Psoas muscle (tissue), 8 donors: ENCODE measurements around the gene RHO. TPM values are rescaled to one million over a fixed set of nuclear protein-coding genes. Genes with fewer than 3 reads are reported as not detected.

Experiments
- ATAC-seq, 4 donors: fragments of 200-7000 bp; cut with Tn5 transposase; one replicate each; pipeline ENCODE4 v1.9.1; 2020; ENCODE audit warnings: moderate library complexity in 3 of 4, mild to moderate bottlenecking in 2 of 4
- DNase-seq, 2 donors: peaks; one replicate each; pipeline ENCODE4 v3.0.0-alpha.2; 2020
- H3K27ac ChIP-seq: fragments of 200-600 bp; one replicate; pipeline ENCODE4 v1.8.0; 2022
- H3K27me3 ChIP-seq, 3 donors: fragments of 200-600 bp in 1 of 3; one replicate each; pipeline versions ENCODE4 v1.6.1 to v1.8.0; 2013 to 2022; ENCODE audit warnings: low read length in 2 of 3, mild to moderate bottlenecking in 2 of 3, moderate library complexity in 1 of 3; ENCODE audit not compliant: insufficient read depth in 3 of 3
- H3K36me3 ChIP-seq, 2 donors: fragments of 200-600 bp in 1 of 2; one replicate each; pipeline versions ENCODE4 v1.6.1 to v1.8.0; 2013 to 2022; ENCODE audit warnings: low read depth in 1 of 2, mild to moderate bottlenecking in 1 of 2, moderate library complexity in 1 of 2; ENCODE audit not compliant: insufficient read depth in 1 of 2
- H3K4me1 ChIP-seq: fragments of 200-600 bp; one replicate; pipeline ENCODE4 v1.8.0; 2022
- H3K4me3 ChIP-seq: fragments of 200-600 bp; one replicate; pipeline ENCODE4 v1.8.0; 2022; ENCODE audit warnings: mild to moderate bottlenecking
- H3K9me3 ChIP-seq: fragments of 200-600 bp; one replicate; pipeline ENCODE4 v1.8.0; 2022
- CTCF ChIP-seq: fragments of 200-600 bp; IDR thresholded peaks from one replicate; pipeline ENCODE4 v1.8.0; 2022; ENCODE audit warnings: antibody characterized with exemption
- WGBS, 3 donors: extraction: QIAGEN DNeasy Blood & Tissue Kit; methylation state at CpG; one replicate each; pipeline versions ENCODE4 v1.1.6 to v1.1.7; 2013; 5-methylcytosine and 5-hydroxymethylcytosine counted together
- intact Hi-C, 2 donors: fragments of 100-400 bp; cut with DNase I; formaldehyde crosslinking; loops; one replicate each; pipeline versions ENCODE4 v1.11.0 to v1.14.2; 2022
- polyA plus RNA-seq, 3 donors: library from polyadenylated mRNA; stranded (reverse); fragments of 200-250 nt; gene quantifications; one replicate each; pipeline ENCODE4 v1.2.3, GENCODE V29; 2013
- total RNA-seq, 4 donors: library from RNA; stranded (reverse); fragmentation: NEBNext Ultra II Directional in 2 of 4; extraction: Animal tissue kit (Norgen Biotek cat#: 25700) in 2 of 4; gene quantifications; one replicate each; pipeline versions ENCODE4 v1.2.1 to v1.2.4, GENCODE V29; 2021 to 2023
- donor health status: healthy with polysubstance abuse.
- donor health status: DM: no; HTN: no; CAD: no; lungs with moderate emphysema.
- donor health status: Bipolar disorder and iron deficiency.
- donor health status: healthy.
- donor health status: DM: yes; HTN: yes; CAD: no.
- donor health status: DM: no; HTN: no; CAD: no.
- donor health status: DM: no; HTN: no; CAD: no.
- donor health status: DM: yes; HTN: yes; CAD: no.

Gene RHO
- total and polyA plus RNA-seq, 7 donors: 0.01 TPM; not detected in 6

DNA sequence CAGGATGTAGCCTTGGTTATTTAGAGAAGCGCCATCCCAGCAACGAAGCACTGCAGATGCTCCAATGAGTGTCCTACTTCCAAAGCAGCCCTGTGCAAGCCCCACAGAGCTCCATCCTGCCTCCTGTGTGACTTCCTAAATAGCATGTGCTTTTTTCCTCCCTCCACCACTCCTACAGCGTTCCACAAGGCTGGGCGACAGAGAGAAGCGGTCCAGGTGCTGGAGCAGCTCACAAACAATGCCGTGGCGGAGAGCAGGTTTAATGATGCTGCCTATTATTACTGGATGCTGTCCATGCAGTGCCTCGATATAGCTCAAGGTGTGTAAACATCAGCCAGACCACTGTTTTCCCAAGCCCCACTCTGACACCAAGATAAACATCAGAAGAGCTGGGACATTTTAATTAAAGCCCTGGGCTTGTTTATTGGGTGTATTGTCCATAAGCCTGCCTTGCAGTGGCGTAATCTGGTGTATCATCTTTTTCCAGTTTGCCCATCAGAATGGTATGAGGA, 22.2 kb upstream of the RHO start:
- no peak overlapping the region for H3K4me3 ChIP-seq
- intact Hi-C loops: loop anchor here in 1 of 2 donors (5.0 kb wide), 1 partner anchor 96 kb away; no protein-coding TSS in a partner anchor
- no peaks in the 10 kb centered on the region for H3K27me3 ChIP-seq
- no peak for TF ChIP-seq CTCF
- H3K9me3 ChIP-seq: no peaks in the 10 kb centered on the region
- no peak for DNase-seq
- WGBS, 3 donors: 78 to 82% (median 81%) methylated on average over 9 of the region's 9 CpGs
- H3K36me3 ChIP-seq: no peaks in the 10 kb centered on the region
- peaks cover 36% of the 10 kb centered on the region for H3K4me1 ChIP-seq
- H3K27ac ChIP-seq: no peak overlapping the region
- no peak for ATAC-seq

DNA sequence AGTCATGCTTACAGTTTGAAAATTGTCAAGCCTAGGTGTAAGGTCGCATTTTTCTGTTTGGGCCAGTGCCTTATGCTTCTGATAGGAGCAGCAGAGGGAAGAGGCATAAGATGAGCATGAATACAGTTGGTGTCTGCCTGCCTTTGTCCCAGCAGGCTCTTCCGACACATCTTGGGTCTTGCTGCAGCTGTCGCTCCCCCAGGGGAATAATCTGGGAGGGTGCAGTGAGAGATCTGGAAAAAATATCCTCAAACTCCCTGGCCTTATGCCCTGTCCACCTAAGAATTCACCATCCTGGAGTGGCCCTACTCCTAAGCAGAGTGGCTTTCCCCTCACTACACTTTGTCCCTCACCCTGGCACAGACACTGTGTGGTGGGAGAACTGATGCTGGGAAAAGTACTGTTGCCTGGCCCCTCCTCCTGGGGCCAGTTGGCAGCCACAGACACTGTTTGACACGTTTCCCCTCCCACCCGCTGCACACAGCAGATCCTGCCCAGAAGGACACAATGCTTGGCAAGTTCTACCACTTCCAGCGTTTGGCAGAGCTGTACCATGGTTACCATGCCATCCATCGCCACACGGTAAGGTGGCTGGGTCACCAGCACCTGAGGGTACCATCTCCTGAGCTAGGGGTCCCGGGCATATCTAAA, 21.1 kb upstream of the RHO start:
- no peaks in the 10 kb centered on the region for H3K36me3 ChIP-seq

DNA sequence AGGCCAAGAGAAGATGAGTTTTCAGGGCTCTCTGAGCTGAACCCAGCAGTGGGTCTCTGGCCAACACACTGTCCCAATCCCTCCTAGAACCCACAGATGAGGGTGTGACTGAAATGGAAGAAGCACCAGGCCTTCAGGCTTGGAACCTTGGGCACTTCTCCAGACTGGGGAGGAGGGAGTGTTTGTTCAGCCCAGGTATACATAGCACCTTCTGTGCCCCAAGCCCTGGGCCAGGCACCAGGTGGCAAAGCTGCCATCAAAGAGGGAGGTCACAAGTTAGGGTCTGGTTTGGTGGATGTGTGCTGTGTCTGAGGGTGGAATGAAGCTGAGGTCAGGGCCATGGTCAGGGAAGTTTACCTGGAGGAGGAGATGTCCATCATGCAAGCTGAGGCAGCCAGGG, 15.8 kb upstream of the RHO start:
- Histone ChIP-seq H3K27me3 (no peaks in the 10 kb centered on the region), H3K4me3 (no peak overlapping the region), H3K36me3 (no peaks in the 10 kb centered on the region), H3K4me1 (no peaks in the 10 kb centered on the region), H3K9me3 (no peaks in the 10 kb centered on the region), H3K27ac (no peak overlapping the region)
- DNase-seq (no peak), ATAC-seq (no peak)
- TF ChIP-seq CTCF: no peak
- intact Hi-C loops: loop anchor here in 1 of 2 donors (5.0 kb wide), 1 partner anchor 75 kb away; no protein-coding TSS in a partner anchor

More for the DNA sequence above, 21.1 kb upstream of the RHO start:
- no peak overlapping the region for H3K4me3 ChIP-seq
- WGBS, 3 donors: 33 to 41% (median 39%) methylated on average over 9 of the region's 9 CpGs
- H3K4me1 ChIP-seq: peaks cover 35% of the 10 kb centered on the region
- H3K27ac ChIP-seq: no peak overlapping the region
- no peak for TF ChIP-seq CTCF
- intact Hi-C loops: loop anchor here in 1 of 2 donors (5.0 kb wide), 1 partner anchor 95 kb away; no protein-coding TSS in a partner anchor
- ATAC-seq: no peak
- no peaks in the 10 kb centered on the region for H3K9me3 ChIP-seq
- no peaks in the 10 kb centered on the region for H3K27me3 ChIP-seq
- DNase-seq: peak in 1 of 2 donors; percentile 52

DNA sequence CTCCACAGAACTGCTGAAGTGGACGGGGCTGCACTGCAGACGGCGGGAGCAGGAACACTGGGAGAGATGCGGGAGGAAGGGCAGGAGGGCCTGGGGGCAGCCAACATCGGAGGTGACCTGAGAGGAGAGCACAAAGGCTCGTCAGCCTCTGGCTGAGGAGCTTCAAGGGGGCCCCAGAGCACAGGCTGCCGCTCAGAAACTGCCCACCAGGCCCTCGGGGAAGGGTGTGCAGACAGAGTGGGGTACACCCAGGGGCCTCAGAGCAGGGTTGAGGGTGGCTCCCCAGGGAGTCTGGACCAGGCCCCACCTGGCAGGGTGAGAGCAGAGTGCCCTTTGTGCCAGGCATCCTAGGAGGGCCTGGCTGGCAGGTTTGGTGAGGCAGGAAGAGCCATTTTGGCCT, 14.7 kb upstream of the RHO start:
- TF ChIP-seq CTCF: no peak
- intact Hi-C loops: loop anchor here in 1 of 2 donors (5.0 kb wide), 1 partner anchor 74 kb away; no protein-coding TSS in a partner anchor
- Histone ChIP-seq H3K27me3 (no peaks in the 10 kb centered on the region), H3K36me3 (no peaks in the 10 kb centered on the region), H3K4me3 (no peak overlapping the region), H3K4me1 (no peaks in the 10 kb centered on the region), H3K9me3 (no peaks in the 10 kb centered on the region), H3K27ac (no peak overlapping the region)
- DNase-seq (no peak), ATAC-seq (peak in 1 of 4 donors; percentile 2)
- WGBS, 3 donors: 83 to 96% (median 86%) methylated on average over 8 of the region's 8 CpGs
